ENCODE measurements around the gene TNKS1BP1. TPM values are rescaled to one million over a fixed set of nuclear protein-coding genes. Genes with fewer than 3 reads are reported as not detected.

TNKS1BP1 gene
- total and polyA plus RNA-seq, 2 of the 8 experiments (the other 6 are each of a cell fraction or from before 2014, with no cell fraction given): 50.0 to 122 TPM

- TF ChIP-seq CHD7 (IDR thresholded peaks at IDR 0.05; ENCODE audit: insufficient replicate concordance, low read length) (no peak), YY1 (IDR thresholded peaks at IDR 0.05; ENCODE audit: low read depth, low read length) (no peak), CHD1 (IDR thresholded peaks at IDR 0.05; ENCODE audit: low read depth, low read length) (no peak), CBX8 (IDR thresholded peaks at IDR 0.05; ENCODE audit: borderline replicate concordance, low read depth, low read length) (no peak), SIRT6 (IDR thresholded peaks at IDR 0.05; ENCODE audit: low read length) (no peak), SP1 (IDR thresholded peaks at IDR 0.05; ENCODE audit: low read depth, low read length) (no peak), BRCA1 (IDR thresholded peaks at IDR 0.05; ENCODE audit: low read depth, low read length) (no peak)
Measured at GRCh38 chr11:57348636-57349313, 24.0 kb upstream of the TNKS1BP1 start (continued).
